Activated naive CD8-positive, alpha-beta T cell (primary cell): ENCODE results near the gene KIF1B.
"Not testable (repeated sequence)": the region's sequence is repeated elsewhere in the genome, so short reads cannot be mapped to it uniquely, and the experiment has no call there.

Source experiments
- H3K27ac Mint-ChIP-seq: one replicate; pipeline ENCODE4 v1.8.0; 2021; ENCODE audit warnings: mixed read lengths
- H3K27me3 Mint-ChIP-seq: one replicate; pipeline ENCODE4 v1.8.0; 2021; ENCODE audit warnings: mixed read lengths
- H3K36me3 Mint-ChIP-seq: one replicate; pipeline ENCODE4 v1.8.0; 2021; ENCODE audit warnings: mixed read lengths
- H3K4me1 Mint-ChIP-seq: one replicate; pipeline ENCODE4 v1.8.0; 2021; ENCODE audit warnings: low read depth, mixed read lengths
- H3K4me3 Mint-ChIP-seq: one replicate; pipeline ENCODE4 v1.8.0; 2021; ENCODE audit warnings: mild to moderate bottlenecking, mixed read lengths
- H3K9me3 Mint-ChIP-seq: one replicate; pipeline ENCODE4 v1.8.0; 2021; ENCODE audit warnings: low read depth, mixed read lengths

Gene KIF1B

GRCh38 chr1:10211805-10212410, 1.5 kb downstream of the KIF1B start:
- Mint-ChIP-seq H3K4me1 (peaks cover 32% of the 10 kb centered on the region), H3K9me3 (no peaks in the 10 kb centered on the region), H3K4me3 (peak overlapping the region; percentile 71), H3K27me3 (no peaks in the 10 kb centered on the region), H3K36me3 (no peaks in the 10 kb centered on the region), H3K27ac (peak overlapping the region; percentile 18)

DNA sequence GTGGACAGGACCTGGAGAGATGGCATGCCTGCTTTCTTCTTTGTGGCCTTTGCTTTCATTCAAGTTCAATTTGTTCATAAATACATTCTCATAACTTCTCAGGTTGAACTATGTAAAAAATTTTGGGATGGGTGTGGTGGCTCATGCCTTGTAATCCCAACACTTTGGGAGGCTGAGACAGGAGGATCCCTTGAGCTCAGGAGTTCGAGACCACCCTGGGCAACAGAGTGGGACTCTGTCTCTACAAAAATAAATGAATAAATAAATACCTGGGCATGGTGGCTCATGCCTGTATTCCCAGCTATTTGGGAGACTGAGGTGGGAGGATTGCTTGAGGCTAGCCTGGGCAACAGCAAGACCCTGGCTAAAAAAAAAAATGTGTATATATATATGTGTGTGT, 2.1 kb downstream of the KIF1B start:
- H3K27me3 Mint-ChIP-seq, result no peaks in the 10 kb centered on the region
- H3K4me1 Mint-ChIP-seq, result peaks cover 32% of the 10 kb centered on the region
- H3K36me3 Mint-ChIP-seq, result no peaks in the 10 kb centered on the region
- peak overlapping the region; percentile 71 for H3K4me3 Mint-ChIP-seq
- no peak overlapping the region for H3K27ac Mint-ChIP-seq
- no peaks in the 10 kb centered on the region for H3K9me3 Mint-ChIP-seq

- Mint-ChIP-seq H3K27ac (no peak overlapping the region), H3K4me1 (peaks cover 37% of the 10 kb centered on the region), H3K9me3 (no peaks in the 10 kb centered on the region), H3K27me3 (no peaks in the 10 kb centered on the region), H3K36me3 (no peaks in the 10 kb centered on the region), H3K4me3 (no peak overlapping the region)
These were observed 2.9 kb downstream of the KIF1B start for GRCh38 chr1:10213186-10213705.

- peak overlapping the region; percentile 18 for H3K27ac Mint-ChIP-seq
- no peaks in the 10 kb centered on the region for H3K36me3 Mint-ChIP-seq
- H3K4me3 Mint-ChIP-seq, result no peak overlapping the region
- H3K9me3 Mint-ChIP-seq, result no peaks in the 10 kb centered on the region
- H3K27me3 Mint-ChIP-seq, result no peaks in the 10 kb centered on the region
- peaks cover 26% of the 10 kb centered on the region for H3K4me1 Mint-ChIP-seq
These were observed 5.8 kb downstream of the KIF1B start for GRCh38 chr1:10216090-10216749.

DNA sequence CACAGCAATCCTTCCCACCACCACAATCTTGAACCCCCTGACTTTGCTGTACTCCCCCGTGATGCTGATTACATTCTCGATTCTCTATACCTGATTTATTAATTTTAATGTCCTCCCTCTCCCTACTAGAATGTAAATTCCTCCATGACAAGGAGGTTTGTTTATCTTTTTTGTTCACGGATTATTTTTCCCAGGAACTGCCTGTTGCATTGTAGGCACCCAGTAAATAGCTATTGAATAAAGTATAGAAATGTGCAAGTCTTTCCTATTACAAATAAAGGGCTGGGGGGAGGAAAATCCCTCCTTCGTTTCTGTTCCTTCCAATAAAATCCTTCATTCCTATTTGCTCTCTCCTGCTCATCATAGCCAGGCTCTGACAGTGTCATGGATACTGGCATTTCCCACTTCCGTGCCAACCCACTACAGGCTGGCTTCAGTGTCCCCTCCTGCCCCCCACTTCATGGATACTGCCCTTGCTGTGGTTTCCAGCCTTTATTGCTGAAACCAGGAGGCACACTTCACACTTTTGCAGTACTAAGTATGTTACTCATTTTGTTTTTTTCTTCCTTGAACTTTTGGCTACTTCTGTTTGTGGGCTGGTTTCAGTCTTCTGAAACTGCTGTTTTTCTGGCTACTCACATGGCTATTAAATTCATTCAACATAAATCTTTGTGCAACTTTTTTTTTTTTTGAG, 7.5 kb downstream of the KIF1B start:
- no peak overlapping the region for H3K4me3 Mint-ChIP-seq
- H3K36me3 Mint-ChIP-seq, result no peaks in the 10 kb centered on the region
- H3K4me1 Mint-ChIP-seq, result peaks cover 15% of the 10 kb centered on the region
- no peaks in the 10 kb centered on the region for H3K27me3 Mint-ChIP-seq
- H3K9me3 Mint-ChIP-seq, result no peaks in the 10 kb centered on the region
- H3K27ac Mint-ChIP-seq, result no peak overlapping the region

GRCh38 chr1:10220200-10220599, 9.8 kb downstream of the KIF1B start:
- H3K4me1 Mint-ChIP-seq, result peaks cover 15% of the 10 kb centered on the region
- no peaks in the 10 kb centered on the region for H3K27me3 Mint-ChIP-seq
- H3K9me3 Mint-ChIP-seq, result no peaks in the 10 kb centered on the region
- H3K36me3 Mint-ChIP-seq, result no peaks in the 10 kb centered on the region
- H3K27ac Mint-ChIP-seq, result no peak overlapping the region
- H3K4me3 Mint-ChIP-seq, result no peak overlapping the region

DNA sequence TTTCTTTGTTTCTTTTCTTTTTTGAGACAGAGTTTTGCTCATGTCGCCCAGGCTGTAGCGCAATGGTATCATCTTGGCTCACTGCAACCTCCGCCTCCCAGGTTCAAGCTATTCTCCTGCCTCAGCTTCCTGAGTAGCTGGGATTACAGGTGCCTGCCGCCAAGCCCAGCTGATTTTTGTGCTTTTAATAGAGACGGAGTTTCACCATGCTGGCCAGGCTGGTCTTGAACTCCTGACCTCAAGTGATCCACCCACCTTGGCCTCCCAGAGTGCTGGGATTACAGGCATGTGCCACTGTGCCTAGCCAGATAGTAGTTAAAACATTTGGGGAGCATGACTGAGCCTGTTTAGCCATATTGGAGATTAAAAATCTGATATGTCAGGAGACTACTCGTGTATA, 10.3 kb downstream of the KIF1B start:
- not testable (repeated sequence) for H3K9me3 Mint-ChIP-seq, H3K27me3 Mint-ChIP-seq, H3K36me3 Mint-ChIP-seq, H3K27ac Mint-ChIP-seq, H3K4me3 Mint-ChIP-seq
- H3K4me1 Mint-ChIP-seq, result peaks cover 15% of the 10 kb centered on the region

DNA sequence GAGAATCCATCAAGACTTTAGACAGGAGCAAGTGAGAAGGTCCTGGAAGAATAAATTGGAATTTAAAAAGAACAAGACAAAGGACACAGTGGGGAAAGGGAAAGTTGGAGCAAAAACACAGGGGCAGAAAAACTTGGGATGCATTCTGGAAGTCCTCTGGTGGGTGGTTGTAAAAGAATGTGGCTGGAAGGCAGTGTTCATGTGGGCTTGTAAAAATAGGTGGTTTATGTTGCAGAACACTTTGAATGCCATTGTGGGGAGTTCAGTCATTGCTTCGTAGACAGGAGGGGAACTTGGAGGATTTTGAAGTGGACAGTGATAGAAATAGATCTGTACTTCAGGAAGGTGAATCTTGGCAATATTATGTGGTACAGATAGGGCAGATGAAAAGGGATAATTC, 15.2 kb downstream of the KIF1B start:
- H3K9me3 Mint-ChIP-seq, result no peaks in the 10 kb centered on the region

GRCh38 chr1:10228528-10228927, 18.2 kb downstream of the KIF1B start:
- Mint-ChIP-seq H3K9me3 (no peaks in the 10 kb centered on the region), H3K4me1 (peaks cover 5% of the 10 kb centered on the region), H3K36me3 (no peaks in the 10 kb centered on the region), H3K27me3 (no peaks in the 10 kb centered on the region), H3K27ac (no peak overlapping the region), H3K4me3 (no peak overlapping the region)

More for the DNA sequence above, 15.2 kb downstream of the KIF1B start:
- Mint-ChIP-seq H3K36me3 (no peaks in the 10 kb centered on the region), H3K4me1 (peaks cover 4% of the 10 kb centered on the region), H3K27ac (no peak overlapping the region), H3K4me3 (no peak overlapping the region), H3K27me3 (no peaks in the 10 kb centered on the region)

DNA sequence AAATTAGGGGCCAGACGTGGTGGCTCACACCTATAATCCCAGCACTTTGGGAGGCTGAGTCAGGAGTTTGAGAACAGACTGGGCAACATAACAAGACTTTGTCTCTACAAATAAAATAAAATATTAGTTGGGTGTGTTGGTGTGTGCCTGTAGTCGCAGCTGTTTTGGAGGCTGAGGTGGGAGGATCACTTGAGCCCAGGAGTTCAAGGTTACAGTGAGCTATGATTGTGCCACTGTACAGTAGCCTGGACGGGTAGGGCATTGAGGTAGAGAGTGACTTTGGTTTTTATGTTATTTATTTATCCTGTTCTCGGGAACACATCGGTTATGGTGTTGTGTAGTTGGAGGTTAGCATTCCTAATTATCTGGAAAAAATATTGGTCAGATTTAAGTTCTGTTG, 19.5 kb downstream of the KIF1B start:
- no peaks in the 10 kb centered on the region for H3K36me3 Mint-ChIP-seq
- H3K27me3 Mint-ChIP-seq, result no peaks in the 10 kb centered on the region
- no peak overlapping the region for H3K4me3 Mint-ChIP-seq
- peaks cover 5% of the 10 kb centered on the region for H3K4me1 Mint-ChIP-seq
- H3K9me3 Mint-ChIP-seq, result no peaks in the 10 kb centered on the region
- H3K27ac Mint-ChIP-seq, result peak overlapping the region; percentile 59

DNA sequence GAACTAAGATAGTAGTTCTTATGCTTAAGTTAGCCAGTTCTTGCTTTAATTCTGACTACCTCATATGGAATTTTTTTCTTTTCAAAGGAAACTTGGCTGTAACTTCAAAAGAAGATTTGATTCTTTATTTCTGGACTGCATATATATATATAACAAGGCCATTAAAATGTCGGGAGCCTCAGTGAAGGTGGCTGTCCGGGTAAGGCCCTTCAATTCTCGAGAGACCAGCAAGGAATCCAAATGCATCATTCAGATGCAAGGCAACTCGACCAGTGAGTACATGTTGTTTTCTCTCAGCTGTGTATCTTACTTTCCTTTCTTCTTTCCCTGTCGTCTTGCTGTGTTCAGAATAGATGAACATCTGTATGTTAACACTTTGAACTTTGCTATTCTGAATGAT, 21.8 kb downstream of the KIF1B start:
- H3K36me3 Mint-ChIP-seq, result peaks cover 4% of the 10 kb centered on the region
- peaks cover 13% of the 10 kb centered on the region for H3K4me1 Mint-ChIP-seq
- no peak overlapping the region for H3K27ac Mint-ChIP-seq
- H3K4me3 Mint-ChIP-seq, result no peak overlapping the region
- H3K9me3 Mint-ChIP-seq, result no peaks in the 10 kb centered on the region
- H3K27me3 Mint-ChIP-seq, result no peaks in the 10 kb centered on the region

DNA sequence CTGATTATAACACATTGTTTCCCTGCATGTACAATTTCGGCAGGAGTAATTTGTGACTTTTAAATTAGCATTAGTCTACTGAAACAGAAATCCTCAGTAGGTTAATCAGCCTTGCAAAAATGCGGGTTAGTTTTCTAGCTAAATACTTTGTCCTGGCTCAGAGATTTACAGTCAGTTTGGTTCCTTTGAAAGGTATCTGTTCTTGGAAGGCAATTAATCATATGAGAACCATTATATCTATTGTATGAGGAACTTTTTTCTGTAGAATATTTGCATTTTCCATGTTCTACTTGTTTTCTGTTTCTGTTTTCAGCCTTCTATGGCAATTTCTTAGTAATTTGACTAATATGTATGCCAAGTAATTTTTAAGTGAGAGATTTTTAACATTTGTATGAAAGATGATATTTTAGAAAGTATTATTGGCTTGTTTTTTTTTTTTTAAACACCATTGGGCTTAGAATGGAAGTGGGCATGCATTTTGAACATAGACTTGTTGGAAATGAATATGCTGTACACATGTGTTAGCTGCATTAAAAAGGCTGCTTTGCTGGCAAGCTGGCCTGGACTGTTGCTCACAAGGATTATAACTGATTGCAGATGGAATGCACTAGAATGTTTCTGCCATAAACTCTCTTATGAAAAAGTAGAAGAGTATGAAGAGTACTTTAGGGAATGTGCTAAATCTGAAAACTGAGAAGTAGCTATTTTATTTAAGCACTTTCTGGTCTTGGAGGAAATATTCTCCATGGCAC, 26.2 kb downstream of the KIF1B start:
- Mint-ChIP-seq H3K27me3 (no peaks in the 10 kb centered on the region), H3K36me3 (peaks cover 4% of the 10 kb centered on the region), H3K27ac (peak overlapping the region; percentile 42), H3K9me3 (no peaks in the 10 kb centered on the region), H3K4me3 (peak overlapping the region; percentile 38), H3K4me1 (peaks cover 13% of the 10 kb centered on the region)

- H3K27me3 Mint-ChIP-seq, result no peaks in the 10 kb centered on the region
- H3K4me3 Mint-ChIP-seq, result no peak overlapping the region
- no peak overlapping the region for H3K27ac Mint-ChIP-seq
- no peaks in the 10 kb centered on the region for H3K9me3 Mint-ChIP-seq
- peaks cover 13% of the 10 kb centered on the region for H3K4me1 Mint-ChIP-seq
- peaks cover 4% of the 10 kb centered on the region for H3K36me3 Mint-ChIP-seq
These were observed 26.8 kb downstream of the KIF1B start for GRCh38 chr1:10237157-10237539.

GRCh38 chr1:10242135-10242534, 31.8 kb downstream of the KIF1B start:
- no peaks in the 10 kb centered on the region for H3K36me3 Mint-ChIP-seq
- no peak overlapping the region for H3K4me3 Mint-ChIP-seq
- no peak overlapping the region for H3K27ac Mint-ChIP-seq

DNA sequence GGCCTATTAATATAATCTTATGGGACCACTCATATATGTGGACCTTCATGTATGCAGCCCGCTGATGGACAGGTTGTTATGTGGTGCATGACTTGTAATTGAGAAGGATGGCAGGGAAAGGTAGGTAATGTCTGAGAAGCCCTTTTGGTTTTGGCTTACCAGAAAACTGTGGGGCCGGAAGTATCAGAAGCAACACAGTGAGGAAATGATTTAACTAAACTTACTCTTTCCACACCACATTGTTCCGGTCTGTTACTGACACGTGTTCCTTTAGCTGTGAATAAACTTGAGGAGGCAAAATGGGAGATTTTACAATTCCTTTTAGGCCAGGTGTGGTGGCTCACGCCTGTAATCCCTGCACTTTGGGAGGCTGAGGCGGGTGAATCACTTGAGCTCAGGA, 32.4 kb downstream of the KIF1B start:
- no peaks in the 10 kb centered on the region for H3K9me3 Mint-ChIP-seq
- H3K4me1 Mint-ChIP-seq, result peaks cover 2% of the 10 kb centered on the region
- H3K27me3 Mint-ChIP-seq, result no peaks in the 10 kb centered on the region
- H3K36me3 Mint-ChIP-seq, result no peaks in the 10 kb centered on the region
- no peak overlapping the region for H3K4me3 Mint-ChIP-seq
- no peak overlapping the region for H3K27ac Mint-ChIP-seq

More at GRCh38 chr1:10242135-10242534, 31.8 kb downstream of the KIF1B start:
- Mint-ChIP-seq H3K9me3 (no peaks in the 10 kb centered on the region), H3K27me3 (no peaks in the 10 kb centered on the region), H3K4me1 (peaks cover 4% of the 10 kb centered on the region)
